SK-N-SH (cell line): ENCODE measurements around the gene ABCA4. TPM values are rescaled to one million over a fixed set of nuclear protein-coding genes. Genes with fewer than 3 reads are reported as not detected.
"Not testable (repeated sequence)": the region's sequence is repeated elsewhere in the genome, so short reads cannot be mapped to it uniquely, and the experiment has no call there.

ENCODE experiments used
- CTCF ChIA-PET: fragments of 300-600, 350-600 bp; formaldehyde crosslinking; extraction: SDS; loops from one replicate; lab custom pipeline; 2021; lab: Yijun Ruan, JAX
- POLR2A ChIA-PET: fragments of 350-600 bp; sonication (Branson Sonifier 250); formaldehyde crosslinking; extraction: SDS; loops from one replicate; lab custom pipeline; 2020; ENCODE audit warnings: antibody characterized with exemption, inconsistent platforms; lab: Yijun Ruan, JAX
- DNase-seq: peaks from one replicate; pipeline ENCODE4 v3.0.0; 2012
- H2AFZ ChIP-seq: fragments of 200-600 bp; sonication (generic); 2 replicates; pipeline ENCODE4 v1.8.1; 2016; ENCODE audit warnings: antibody characterized with exemption, mild to moderate bottlenecking, low read depth
- H3F3A ChIP-seq: fragments of 200-600 bp; sonication (generic); replicated peaks from 2 replicates; pipeline ENCODE3; 2016; ENCODE audit warnings: antibody characterized with exemption, mild to moderate bottlenecking; ENCODE audit not compliant: insufficient read depth
- H3K27ac ChIP-seq, 2 experiments: fragments of 200-500 bp in 1 of 2; fragments of 200-600 bp in 1 of 2; sonication (Bioruptor generic) in 1 of 2; sonication (generic), shearing (Covaris generic) in 1 of 2; 2 replicates each; pipeline versions ENCODE4 v1.5.1 to v1.6.1; 2014 to 2016; ENCODE audit warnings: low read depth in 2 of 2, inconsistent platforms in 1 of 2, low read length in 1 of 2, mild to moderate bottlenecking in 1 of 2, mixed read lengths in 1 of 2
- H3K27me3 ChIP-seq: fragments of 200-600 bp; sonication (generic), shearing (Covaris generic); 2 replicates; pipeline ENCODE4 v1.6.1; 2016; ENCODE audit warnings: mixed run types; ENCODE audit not compliant: insufficient read depth
- H3K36me3 ChIP-seq, 2 experiments: fragments of 200-500 bp in 1 of 2; fragments of 200-600 bp in 1 of 2; sonication (Bioruptor generic) in 1 of 2; sonication (generic) in 1 of 2; replicated peaks in 1 of 2; 2 replicates each; pipeline versions ENCODE3 to v1.5.1; 2014 to 2016; ENCODE audit warnings: low read length in 1 of 2, mild to moderate bottlenecking in 1 of 2; ENCODE audit not compliant: insufficient read depth in 2 of 2, control insufficient read depth in 1 of 2
- H3K4me1 ChIP-seq, 2 experiments: fragments of 200-500 bp in 1 of 2; fragments of 200-600 bp in 1 of 2; sonication (Bioruptor generic) in 1 of 2; sonication (generic), shearing (Covaris generic) in 1 of 2; 2 replicates each; pipeline versions ENCODE4 v1.5.1 to v1.6.1; 2014 to 2016; ENCODE audit warnings: low read depth in 1 of 2, low read length in 1 of 2, mixed run types in 1 of 2; ENCODE audit not compliant: insufficient read depth in 2 of 2, control insufficient read depth in 1 of 2
- H3K4me2 ChIP-seq: fragments of 200-600 bp; sonication (generic), shearing (Covaris generic); 2 replicates; pipeline ENCODE4 v1.6.1; 2017; ENCODE audit warnings: mixed run types
- H3K4me3 ChIP-seq, 2 experiments: fragments of 200-500 bp in 1 of 2; fragments of 200-600 bp in 1 of 2; sonication (Bioruptor generic) in 1 of 2; sonication (generic), shearing (Covaris generic) in 1 of 2; 2 replicates each; pipeline versions ENCODE4 v1.5.1 to v1.8.1; 2014 to 2016; ENCODE audit warnings: low read depth in 2 of 2, inconsistent platforms in 1 of 2, low read length in 1 of 2, mild to moderate bottlenecking in 1 of 2, mixed read lengths in 1 of 2, moderate library complexity in 1 of 2
- H3K79me2 ChIP-seq: fragments of 200-600 bp; sonication (generic); 2 replicates; pipeline ENCODE4 v1.8.1; 2017; ENCODE audit warnings: mild to moderate bottlenecking; ENCODE audit not compliant: insufficient read depth
- H3K9ac ChIP-seq: fragments of 200-600 bp; sonication (generic); 2 replicates; pipeline ENCODE4 v1.6.1; 2017; ENCODE audit warnings: mixed run types
- H3K9me2 ChIP-seq: fragments of 200-600 bp; sonication (generic); 2 replicates; pipeline ENCODE4 v1.6.1; 2017; ENCODE audit warnings: mixed run types
- H3K9me3 ChIP-seq: fragments of 200-600 bp; sonication (generic); 2 replicates; pipeline ENCODE4 v1.6.1; 2017; ENCODE audit warnings: mixed run types, mild to moderate bottlenecking, moderate library complexity
- H4K20me1 ChIP-seq: fragments of 200-600 bp; sonication (generic); 2 replicates; pipeline ENCODE4 v1.6.1; 2017; ENCODE audit warnings: mild to moderate bottlenecking, mixed run types; ENCODE audit not compliant: insufficient read depth
- CHD2 ChIP-seq: fragments of 150-350 bp; IDR thresholded peaks from 2 replicates; pipeline ENCODE4 v1.6.1; 2018; ENCODE audit warnings: low read length; ENCODE audit not compliant: partially characterized antibody
- ELF1 ChIP-seq: IDR thresholded peaks from 2 replicates; pipeline ENCODE4 v1.4.0; 2012
- POLR2AphosphoS5 ChIP-seq: IDR thresholded peaks from 2 replicates; pipeline ENCODE4 v1.6.1; 2012; ENCODE audit warnings: low read depth, low read length
- TAF1 ChIP-seq: IDR thresholded peaks from 2 replicates; pipeline ENCODE4 v1.6.1; 2012; ENCODE audit warnings: low read depth, mild to moderate bottlenecking, low read length, moderate library complexity, borderline replicate concordance
- WGBS: methylation state at CpG from one replicate; pipeline ENCODE4 v1.1.6; 2017; ENCODE audit warnings: low lambda C conversion rate; 5-methylcytosine and 5-hydroxymethylcytosine counted together
- polyA plus RNA-seq, 3 experiments: library from polyadenylated mRNA; depleted of rRNA; stranded (reverse); fragments of >200 nt; gene quantifications; 2 replicates each; pipeline ENCODE4 v1.2.3, GENCODE V29; 2012
- TF ChIP-seq, protein P1 (sequence below): IDR thresholded peaks from 2 replicates; pipeline ENCODE4; 2012
- TF ChIP-seq, protein P2 (sequence below): IDR thresholded peaks from 2 replicates; pipeline ENCODE4 v1.4.0; 2012; ENCODE audit warnings: low read depth, borderline replicate concordance

The ABCA4 gene
- polyA plus RNA-seq, 1 of the 3 experiments (the other 2 are of a cell fraction) = 0.03 TPM

DNA sequence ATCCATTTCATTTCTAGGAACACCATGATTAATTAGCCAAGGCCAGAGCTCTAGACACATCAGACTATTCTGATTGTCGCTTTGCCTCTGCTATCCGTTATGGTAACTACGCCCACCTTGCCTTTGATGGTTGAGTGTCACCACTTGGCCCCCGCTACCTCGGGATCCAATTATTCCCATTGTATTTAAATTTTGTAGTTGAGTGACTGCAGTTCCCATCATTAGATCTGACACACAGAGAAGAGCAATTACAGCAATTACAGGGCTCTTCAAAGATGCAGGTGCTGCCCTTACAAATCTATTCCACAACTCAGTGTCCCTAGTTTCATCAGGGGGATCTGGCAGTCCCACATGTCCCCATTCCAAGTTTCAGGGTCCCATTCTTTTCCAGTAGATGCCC lies 44.9 kb upstream of the ABCA4 start:
- Histone ChIP-seq H3K9ac (no peak overlapping the region), H2AFZ (no peak overlapping the region), H3K79me2 (no peaks in the 10 kb centered on the region), H3K4me3 (no peak overlapping the region), H3K4me2 (no peak overlapping the region), H3K27ac (no peak overlapping the region), H3K9me3 (no peaks in the 10 kb centered on the region), H4K20me1 (no peaks in the 10 kb centered on the region), H3K9me2 (no peaks in the 10 kb centered on the region), H3K4me1 (no peaks in the 10 kb centered on the region), H3K27me3 (no peaks in the 10 kb centered on the region), H3F3A (no peaks in the 10 kb centered on the region), H3K36me3 (peaks cover 2 to 9% of the 10 kb centered on the region in 2 experiments)
- no peak for DNase-seq
- CTCF ChIA-PET = no interaction called here
- POLR2A ChIA-PET = no interaction called here
- TF ChIP-seq, protein P1, sequence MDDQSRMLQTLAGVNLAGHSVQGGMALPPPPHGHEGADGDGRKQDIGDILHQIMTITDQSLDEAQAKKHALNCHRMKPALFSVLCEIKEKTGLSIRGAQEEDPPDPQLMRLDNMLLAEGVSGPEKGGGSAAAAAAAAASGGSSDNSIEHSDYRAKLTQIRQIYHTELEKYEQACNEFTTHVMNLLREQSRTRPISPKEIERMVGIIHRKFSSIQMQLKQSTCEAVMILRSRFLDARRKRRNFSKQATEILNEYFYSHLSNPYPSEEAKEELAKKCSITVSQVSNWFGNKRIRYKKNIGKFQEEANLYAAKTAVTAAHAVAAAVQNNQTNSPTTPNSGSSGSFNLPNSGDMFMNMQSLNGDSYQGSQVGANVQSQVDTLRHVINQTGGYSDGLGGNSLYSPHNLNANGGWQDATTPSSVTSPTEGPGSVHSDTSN = no peak
- no peak for TF ChIP-seq CHD2
- no peak for TF ChIP-seq ELF1
- TF ChIP-seq, protein P2, sequence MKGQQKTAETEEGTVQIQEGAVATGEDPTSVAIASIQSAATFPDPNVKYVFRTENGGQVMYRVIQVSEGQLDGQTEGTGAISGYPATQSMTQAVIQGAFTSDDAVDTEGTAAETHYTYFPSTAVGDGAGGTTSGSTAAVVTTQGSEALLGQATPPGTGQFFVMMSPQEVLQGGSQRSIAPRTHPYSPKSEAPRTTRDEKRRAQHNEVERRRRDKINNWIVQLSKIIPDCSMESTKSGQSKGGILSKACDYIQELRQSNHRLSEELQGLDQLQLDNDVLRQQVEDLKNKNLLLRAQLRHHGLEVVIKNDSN = no peak
- no peak for TF ChIP-seq TAF1
- no peak for TF ChIP-seq POLR2AphosphoS5
- WGBS = 82% methylated on average over 5 of the region's 5 CpGs

- H3K4me3 ChIP-seq, H3K4me1 ChIP-seq, H2AFZ ChIP-seq, H3K9me3 ChIP-seq, H3K27me3 ChIP-seq, H3K79me2 ChIP-seq, CTCF ChIA-PET, H4K20me1 ChIP-seq, H3K4me2 ChIP-seq, H3K9me2 ChIP-seq, H3K27ac ChIP-seq, H3K9ac ChIP-seq, H3K36me3 ChIP-seq, POLR2A ChIA-PET, DNase-seq, H3F3A ChIP-seq: not testable (repeated sequence)
- 72% methylated on average over 2 of the region's 2 CpGs for WGBS
Observed at GRCh38 chr1:94164885-94165284, 43.9 kb upstream of the ABCA4 start.

- H3K9me2 ChIP-seq, H4K20me1 ChIP-seq, POLR2A ChIA-PET, H3F3A ChIP-seq, H3K9ac ChIP-seq, H3K4me2 ChIP-seq, H3K27ac ChIP-seq, H2AFZ ChIP-seq, H3K36me3 ChIP-seq, H3K79me2 ChIP-seq, H3K9me3 ChIP-seq, H3K27me3 ChIP-seq, DNase-seq, H3K4me1 ChIP-seq, H3K4me3 ChIP-seq: not testable (repeated sequence)
- CTCF ChIA-PET = interaction anchor here (0.6 kb wide), 1 partner anchor 59 kb away, joined by 4 read pairs; no protein-coding TSS in a partner anchor
- WGBS = 86% methylated on average over 1 of the region's 1 CpG
Observed at GRCh38 chr1:94164121-94164520, 43.2 kb upstream of the ABCA4 start.

DNA sequence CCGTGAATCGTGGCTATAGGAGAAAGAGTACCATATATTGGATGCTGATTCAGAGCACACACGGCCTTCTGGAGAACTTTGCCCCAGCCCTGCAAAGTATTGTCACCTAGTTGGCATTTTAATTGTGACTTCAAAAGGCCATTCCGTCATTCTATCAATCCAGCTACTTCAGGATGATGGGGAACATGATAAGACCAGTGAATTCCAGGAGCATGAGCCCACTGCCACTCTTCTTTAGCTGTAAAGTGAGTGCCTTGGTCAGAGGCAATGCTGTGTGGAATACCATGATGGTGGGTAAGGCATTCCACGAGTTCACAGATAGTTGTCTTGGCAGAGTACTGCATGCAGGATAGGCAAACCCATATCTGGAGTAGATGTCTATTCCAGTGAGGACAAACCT lies 42.3 kb upstream of the ABCA4 start:
- H3K27me3 ChIP-seq, DNase-seq, H3K9ac ChIP-seq, H3K9me3 ChIP-seq, H3K4me1 ChIP-seq, POLR2A ChIA-PET, H3K4me2 ChIP-seq, H4K20me1 ChIP-seq, H3K4me3 ChIP-seq, H3K27ac ChIP-seq, H3K9me2 ChIP-seq, H2AFZ ChIP-seq, H3F3A ChIP-seq, H3K36me3 ChIP-seq, H3K79me2 ChIP-seq: not testable (repeated sequence)
- 77% methylated on average over 5 of the region's 5 CpGs for WGBS
- CTCF ChIA-PET = interaction anchor here (0.6 kb wide), 1 partner anchor 60 kb away, joined by 4 read pairs; no protein-coding TSS in a partner anchor
